ENCODE data around the gene BLOC1S5.
"Not testable (repeated sequence)": the region's sequence is repeated elsewhere in the genome, so short reads cannot be mapped to it uniquely, and the experiment has no call there.

Gene BLOC1S5

GRCh38 chr6:8034107-8034506 lies 30.1 kb downstream of the BLOC1S5 start:
- not testable (repeated sequence) for DNase-seq

GRCh38 chr6:8030920-8031319 lies 33.3 kb downstream of the BLOC1S5 start:
- DNase-seq: no peak

- DNase-seq: no peak
Observed at GRCh38 chr6:8029243-8029870, 34.8 kb downstream of the BLOC1S5 start.

GRCh38 chr6:8027965-8028651 lies 36.1 kb downstream of the BLOC1S5 start:
- no peak for DNase-seq

- DNase-seq: no peak
Observed at GRCh38 chr6:8026800-8027199, 37.4 kb downstream of the BLOC1S5 start.

GRCh38 chr6:8025191-8025590 lies 39.0 kb downstream of the BLOC1S5 start:
- no peak for DNase-seq

GRCh38 chr6:8023638-8024037 lies 40.6 kb downstream of the BLOC1S5 start:
- no peak for DNase-seq

- no peak for DNase-seq
Observed at GRCh38 chr6:8020083-8020482, 44.1 kb downstream of the BLOC1S5 start.

- no peak for DNase-seq
Observed at GRCh38 chr6:8017705-8018104, 46.5 kb downstream of the BLOC1S5 start.

- no peak for DNase-seq
Observed at GRCh38 chr6:8017276-8017701, 46.9 kb downstream of the BLOC1S5 start.

- no peak for DNase-seq
Observed at GRCh38 chr6:8014947-8015346, 49.2 kb downstream of the BLOC1S5 start.

- DNase-seq: no peak
Observed at GRCh38 chr6:8013763-8014162, 50.4 kb downstream of the BLOC1S5 start.

GRCh38 chr6:8006208-8006607 lies 58.0 kb downstream of the BLOC1S5 start:
- DNase-seq: no peak

- DNase-seq: no peak
Observed at GRCh38 chr6:8005136-8005535, 59.1 kb downstream of the BLOC1S5 start.

GRCh38 chr6:8000636-8001035 lies 63.6 kb downstream of the BLOC1S5 start:
- DNase-seq: no peak

GRCh38 chr6:8000188-8000596 lies 64.0 kb downstream of the BLOC1S5 start:
- DNase-seq: no peak

GRCh38 chr6:7999201-7999600 lies 65.0 kb downstream of the BLOC1S5 start:
- no peak for DNase-seq

- DNase-seq: no peak
Observed at GRCh38 chr6:7998103-7998725, 66.0 kb downstream of the BLOC1S5 start.

GRCh38 chr6:7997286-7997685 lies 66.9 kb downstream of the BLOC1S5 start:
- DNase-seq: no peak

- DNase-seq: no peak
Observed at GRCh38 chr6:7996538-7997111, 67.6 kb downstream of the BLOC1S5 start.

- no peak for DNase-seq
Observed at GRCh38 chr6:7993952-7994351, 70.2 kb downstream of the BLOC1S5 start.

GRCh38 chr6:7993399-7993798 lies 70.8 kb downstream of the BLOC1S5 start:
- no peak for DNase-seq

- DNase-seq: no peak
Observed at GRCh38 chr6:7992002-7992815, 72.0 kb downstream of the BLOC1S5 start.

All from activated CD4-positive, CD25-positive, alpha-beta regulatory T cell (primary cell).